Nephron (organoid): ENCODE measurements around the gene NSL1.

ENCODE experiments used
- H3K27ac Mint-ChIP-seq, 3 experiments: 2 replicates each; pipeline ENCODE4 v1.8.0; 2020; ENCODE audit warnings: mixed read lengths in 3 of 3, mild to moderate bottlenecking in 2 of 3, moderate library complexity in 1 of 3
- H3K27me3 Mint-ChIP-seq: 2 replicates; pipeline ENCODE4 v1.8.0; 2021; ENCODE audit warnings: low read depth, mild to moderate bottlenecking, moderate library complexity, mixed read lengths
- H3K36me3 Mint-ChIP-seq: 2 replicates; pipeline ENCODE4 v1.8.0; 2020; ENCODE audit warnings: low read depth, mixed read lengths
- H3K4me1 Mint-ChIP-seq: 2 replicates; pipeline ENCODE4 v1.8.0; 2020; ENCODE audit warnings: mixed read lengths
- H3K4me3 Mint-ChIP-seq, 3 experiments: 2 replicates each; pipeline ENCODE4 v1.8.0; 2020; ENCODE audit warnings: mild to moderate bottlenecking in 3 of 3, mixed read lengths in 3 of 3, moderate library complexity in 2 of 3
- H3K9me3 Mint-ChIP-seq: 2 replicates; pipeline ENCODE4 v1.8.0; 2020; ENCODE audit warnings: mixed read lengths
- TF ChIP-seq, protein P1 (sequence below), 3 experiments: fragments of 200-600 bp; sonication (generic); IDR thresholded peaks; one replicate each; pipeline ENCODE4 v1.5.0; 2021; ENCODE audit warnings: antibody characterized with exemption in 3 of 3; ENCODE audit not compliant: unreplicated experiment in 3 of 3

The NSL1 gene

DNA sequence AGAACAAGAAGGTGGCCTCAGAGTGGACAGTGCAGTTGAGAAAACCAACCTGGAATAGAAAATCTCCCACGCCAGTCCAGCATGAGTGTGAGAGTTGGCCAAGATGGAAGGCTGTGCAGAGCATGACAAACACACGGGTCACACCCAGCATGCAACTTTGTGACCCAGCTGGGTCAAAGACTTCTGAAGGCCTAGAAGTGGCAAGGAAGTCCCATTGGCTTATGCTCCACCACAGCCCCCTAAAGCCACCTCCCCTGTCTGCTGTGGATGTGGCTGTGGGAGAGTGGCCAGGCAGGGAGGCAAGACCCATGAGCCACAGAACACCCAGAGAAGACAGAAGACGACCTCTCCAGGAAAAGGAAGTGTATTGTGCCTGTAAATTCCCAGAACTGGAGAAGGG, 105.5 kb downstream of the NSL1 start:
- TF ChIP-seq, protein P1, sequence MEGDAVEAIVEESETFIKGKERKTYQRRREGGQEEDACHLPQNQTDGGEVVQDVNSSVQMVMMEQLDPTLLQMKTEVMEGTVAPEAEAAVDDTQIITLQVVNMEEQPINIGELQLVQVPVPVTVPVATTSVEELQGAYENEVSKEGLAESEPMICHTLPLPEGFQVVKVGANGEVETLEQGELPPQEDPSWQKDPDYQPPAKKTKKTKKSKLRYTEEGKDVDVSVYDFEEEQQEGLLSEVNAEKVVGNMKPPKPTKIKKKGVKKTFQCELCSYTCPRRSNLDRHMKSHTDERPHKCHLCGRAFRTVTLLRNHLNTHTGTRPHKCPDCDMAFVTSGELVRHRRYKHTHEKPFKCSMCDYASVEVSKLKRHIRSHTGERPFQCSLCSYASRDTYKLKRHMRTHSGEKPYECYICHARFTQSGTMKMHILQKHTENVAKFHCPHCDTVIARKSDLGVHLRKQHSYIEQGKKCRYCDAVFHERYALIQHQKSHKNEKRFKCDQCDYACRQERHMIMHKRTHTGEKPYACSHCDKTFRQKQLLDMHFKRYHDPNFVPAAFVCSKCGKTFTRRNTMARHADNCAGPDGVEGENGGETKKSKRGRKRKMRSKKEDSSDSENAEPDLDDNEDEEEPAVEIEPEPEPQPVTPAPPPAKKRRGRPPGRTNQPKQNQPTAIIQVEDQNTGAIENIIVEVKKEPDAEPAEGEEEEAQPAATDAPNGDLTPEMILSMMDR (IDR thresholded peaks at IDR 0.05; ENCODE audit: unreplicated experiment in 3 of 3) = no peak
- Mint-ChIP-seq H3K9me3 (no peaks in the 10 kb centered on the region), H3K36me3 (no peaks in the 10 kb centered on the region), H3K4me1 (no peaks in the 10 kb centered on the region), H3K27ac (no peak overlapping the region), H3K4me3 (no peak overlapping the region), H3K27me3 (no peaks in the 10 kb centered on the region)

- Mint-ChIP-seq H3K4me1 (no peaks in the 10 kb centered on the region), H3K9me3 (no peaks in the 10 kb centered on the region), H3K4me3 (no peak overlapping the region), H3K27me3 (no peaks in the 10 kb centered on the region), H3K27ac (no peak overlapping the region), H3K36me3 (no peaks in the 10 kb centered on the region)
- TF ChIP-seq, protein P1 (IDR thresholded peaks at IDR 0.05; ENCODE audit: unreplicated experiment in 3 of 3) = no peak
These were observed 106.1 kb downstream of the NSL1 start for GRCh38 chr1:212685429-212685828.

DNA sequence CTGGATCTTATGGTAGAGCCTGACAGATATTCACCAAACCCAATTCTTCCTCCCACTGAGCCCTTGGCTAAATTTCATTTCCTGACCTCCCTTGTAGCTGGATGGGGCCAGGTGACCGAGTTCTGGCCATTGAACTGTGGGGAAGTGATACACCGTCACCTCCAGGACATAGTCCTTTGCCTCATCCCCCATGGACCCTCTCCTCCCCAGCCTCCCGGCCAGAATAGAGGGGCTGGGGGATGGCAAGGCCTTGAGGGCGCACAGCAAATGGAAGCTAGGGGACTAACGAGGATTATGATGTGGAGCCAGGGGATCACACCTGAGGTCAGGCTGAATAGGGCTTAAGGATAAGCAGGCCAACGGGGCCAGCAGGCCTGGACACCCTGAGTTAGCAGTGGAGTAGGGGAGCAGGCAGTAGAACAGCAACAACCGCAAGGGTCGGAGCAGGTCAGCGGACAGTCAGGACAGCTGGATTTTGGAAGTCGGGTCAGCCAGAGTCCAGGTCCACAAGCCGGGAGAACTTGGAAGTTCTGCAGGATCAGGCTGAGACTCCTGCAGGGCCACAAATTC, 107.0 kb downstream of the NSL1 start:
- Mint-ChIP-seq H3K27me3 (no peaks in the 10 kb centered on the region), H3K4me1 (no peaks in the 10 kb centered on the region), H3K27ac (no peak overlapping the region), H3K36me3 (no peaks in the 10 kb centered on the region), H3K9me3 (no peaks in the 10 kb centered on the region), H3K4me3 (no peak overlapping the region)
- TF ChIP-seq, protein P1 (IDR thresholded peaks at IDR 0.05; ENCODE audit: unreplicated experiment in 3 of 3) = no peak

- Mint-ChIP-seq H3K27me3 (no peaks in the 10 kb centered on the region), H3K9me3 (no peaks in the 10 kb centered on the region), H3K36me3 (no peaks in the 10 kb centered on the region), H3K4me3 (no peak overlapping the region), H3K27ac (no peak overlapping the region), H3K4me1 (no peaks in the 10 kb centered on the region)
- TF ChIP-seq, protein P1 (IDR thresholded peaks at IDR 0.05; ENCODE audit: unreplicated experiment in 3 of 3) = no peak
These were observed 107.5 kb downstream of the NSL1 start for GRCh38 chr1:212684076-212684475.

GRCh38 chr1:212683357-212683722, 108.2 kb downstream of the NSL1 start:
- Mint-ChIP-seq H3K27ac (no peak overlapping the region), H3K36me3 (no peaks in the 10 kb centered on the region), H3K27me3 (no peaks in the 10 kb centered on the region), H3K9me3 (no peaks in the 10 kb centered on the region), H3K4me1 (no peaks in the 10 kb centered on the region), H3K4me3 (no peak overlapping the region)
- TF ChIP-seq, protein P1 (IDR thresholded peaks at IDR 0.05; ENCODE audit: unreplicated experiment in 3 of 3) = no peak

- no peaks in the 10 kb centered on the region for H3K27me3 Mint-ChIP-seq
- no peaks in the 10 kb centered on the region for H3K36me3 Mint-ChIP-seq
- no peaks in the 10 kb centered on the region for H3K4me1 Mint-ChIP-seq
- H3K9me3 Mint-ChIP-seq = no peaks in the 10 kb centered on the region
- no peak overlapping the region for H3K27ac Mint-ChIP-seq
- no peak overlapping the region for H3K4me3 Mint-ChIP-seq
- TF ChIP-seq, protein P1 (IDR thresholded peaks at IDR 0.05; ENCODE audit: unreplicated experiment in 3 of 3) = no peak
These were observed 110.7 kb downstream of the NSL1 start for GRCh38 chr1:212680680-212681389.
